ENCODE measurements around the gene UBALD1. TPM values are rescaled to one million over a fixed set of nuclear protein-coding genes. Genes with fewer than 3 reads are reported as not detected.

The UBALD1 gene
- total and polyA plus RNA-seq, 9 of the 15 experiments (the other 6 are each of a cell fraction or from before 2014, with no cell fraction given) = 1.3 to 38.0 (median 6.2) TPM; not detected in 2

- POLR2A ChIA-PET = interaction anchor here (0.6 kb wide), 1 partner anchor 24 kb away, joined by 3 read pairs; no protein-coding TSS in a partner anchor
These were observed 12.9 kb downstream of the UBALD1 start for GRCh38 chr16:4601864-4602186.

More at GRCh38 chr16:4601864-4602186, 12.9 kb downstream of the UBALD1 start:
- intact Hi-C loops (cut with micrococcal nuclease) = no loop called here
- Histone ChIP-seq H4K20me1 (replicated peaks; ENCODE audit: control insufficient read depth, insufficient read depth, low read length) (peaks cover 10% of the 10 kb centered on the region), H2AFZ (ENCODE audit: low read depth, low read length) (no peak overlapping the region), H3K9ac (ENCODE audit: insufficient read depth in 1 of 2, low read depth in 2 of 2, low read length in 2 of 2) (peak overlapping the region in 1 of 2 experiments; percentile 26; a peak in 1 of 4 replicates), H3K9me1 (ENCODE audit: control insufficient read depth, insufficient read depth, low read length) (no peaks in the 10 kb centered on the region), H3K36me3 (ENCODE audit: control insufficient read depth, insufficient read depth, low read length) (no peaks in the 10 kb centered on the region), H3K4me1 (replicated peaks in 1 of 2; ENCODE audit: control insufficient read depth in 2 of 2, insufficient read depth in 2 of 2, low read length in 2 of 2) (peaks cover 3 to 20% of the 10 kb centered on the region in 2 experiments; a peak in 3 of 5 replicates), H3K27me3 (ENCODE audit: control insufficient read depth in 2 of 2, insufficient read depth in 2 of 2, low read length in 2 of 2) (peaks cover 52 to 68% of the 10 kb centered on the region in 2 experiments), H3K4me2 (ENCODE audit: insufficient read depth, low read length) (no peak overlapping the region), H3K27ac (ENCODE audit: extremely low read depth, low read depth, low read length) (no peak overlapping the region), H3K79me2 (ENCODE audit: control insufficient read depth, insufficient read depth, low read length) (no peaks in the 10 kb centered on the region), H3K9me3 (replicated peaks; ENCODE audit: control insufficient read depth, insufficient read depth, low read depth, low read length) (no peaks in the 10 kb centered on the region), H3K4me3 (no peak overlapping the region)
- no peak for DNase-seq (ENCODE audit: extremely low read depth in 1 of 4, low spot score in 3 of 4)
- ATAC-seq = no peak
- in situ Hi-C loops (cut with MboI) = no loop called here
- FAIRE-seq = no peak
- no TSS peak for BruUV-seq (replicated peaks)
- WGBS (ENCODE audit: insufficient coverage, low coverage, missing lambda C conversion rate) = 13% methylated on average over 1 of the region's 6 CpGs
- CTCF ChIA-PET (ENCODE audit: low intra/inter-chr PET ratio) = no interaction called here
- TF ChIP-seq MYNN (IDR thresholded peaks at IDR 0.05) (no peak), MYNN (CRISPR knock-in tag; IDR thresholded peaks at IDR 0.05) (no peak), NFATC3 (IDR thresholded peaks at IDR 0.05) (no peak), ARHGAP35 (IDR thresholded peaks at IDR 0.05; ENCODE audit: partially characterized antibody) (no peak), DIDO1 (tag; IDR thresholded peaks at IDR 0.05; ENCODE audit: low read depth) (no peak), ESRRB (CRISPR knock-in tag; IDR thresholded peaks at IDR 0.05; ENCODE audit: borderline replicate concordance) (no peak), HSF4 (CRISPR knock-in tag; IDR thresholded peaks at IDR 0.05; ENCODE audit: borderline replicate concordance) (no peak), ZNF407 (IDR thresholded peaks at IDR 0.05; ENCODE audit: low read depth) (no peak), MTF1 (CRISPR knock-in tag; IDR thresholded peaks at IDR 0.05; ENCODE audit: borderline replicate concordance) (no peak), ZBTB1 (CRISPR knock-in tag; IDR thresholded peaks at IDR 0.05; ENCODE audit: borderline replicate concordance, low read depth) (no peak), FUS (optimal IDR thresholded peaks at IDR 0.05; ENCODE audit: low read depth, low read length) (no peak), E2F5 (CRISPR knock-in tag; IDR thresholded peaks at IDR 0.05) (no peak), RBM22 (IDR thresholded peaks at IDR 0.05; ENCODE audit: low read depth, low read length, poor library complexity, severe bottlenecking) (no peak), TGIF2 (CRISPR knock-in tag; IDR thresholded peaks at IDR 0.05) (no peak), SRSF9 (IDR thresholded peaks at IDR 0.05; ENCODE audit: borderline replicate concordance, low read depth, low read length) (no peak)
